Measurements from ENCODE around the gene SRXN1. TPM values are rescaled to one million over a fixed set of nuclear protein-coding genes. Genes with fewer than 3 reads are reported as not detected.

SRXN1 gene
- total RNA-seq, 4 donors from 2014 or later, result 36.9 to 57.1 (median 38.0) TPM

- 30% methylated on average over 5 to 6 of the region's 16 CpGs for WGBS, 2 donors (ENCODE audit: low coverage in 1 of 2)
- Histone ChIP-seq H3K27ac (no peak overlapping the region), H3K36me3 (no peaks in the 10 kb centered on the region), H3K4me1 (peaks cover 0 to 13% (median 0%) of the 10 kb centered on the region in 3 donors), H3K4me3 (no peak overlapping the region), H3K27me3 (peaks cover 97% of the 10 kb centered on the region), H3K9me3 (no peaks in the 10 kb centered on the region)
- TF ChIP-seq POLR2AphosphoS5 (IDR thresholded peaks at IDR 0.05) (no peak), CTCF (IDR thresholded peaks at IDR 0.05) (no peak), EP300 (IDR thresholded peaks at IDR 0.05) (no peak), POLR2A (IDR thresholded peaks at IDR 0.05) (no peak)
- no peak for ATAC-seq
Measured at GRCh38 chr20:662277-663192, 9.5 kb upstream of the SRXN1 start.

- Histone ChIP-seq H3K27ac (no peak overlapping the region), H3K27me3 (peaks cover 93% of the 10 kb centered on the region), H3K9me3 (no peaks in the 10 kb centered on the region), H3K4me1 (peaks cover 0 to 13% (median 0%) of the 10 kb centered on the region in 3 donors), H3K4me3 (no peak overlapping the region), H3K36me3 (no peaks in the 10 kb centered on the region)
- no peak for ATAC-seq
- TF ChIP-seq CTCF (IDR thresholded peaks at IDR 0.05) (no peak), POLR2A (IDR thresholded peaks at IDR 0.05) (no peak), EP300 (IDR thresholded peaks at IDR 0.05) (no peak), POLR2AphosphoS5 (IDR thresholded peaks at IDR 0.05) (no peak)
- 28 to 53% methylated on average over 7 of the region's 29 CpGs for WGBS, 2 donors (ENCODE audit: low coverage in 1 of 2)
Measured at GRCh38 chr20:661474-662270, 8.7 kb upstream of the SRXN1 start.

DNA sequence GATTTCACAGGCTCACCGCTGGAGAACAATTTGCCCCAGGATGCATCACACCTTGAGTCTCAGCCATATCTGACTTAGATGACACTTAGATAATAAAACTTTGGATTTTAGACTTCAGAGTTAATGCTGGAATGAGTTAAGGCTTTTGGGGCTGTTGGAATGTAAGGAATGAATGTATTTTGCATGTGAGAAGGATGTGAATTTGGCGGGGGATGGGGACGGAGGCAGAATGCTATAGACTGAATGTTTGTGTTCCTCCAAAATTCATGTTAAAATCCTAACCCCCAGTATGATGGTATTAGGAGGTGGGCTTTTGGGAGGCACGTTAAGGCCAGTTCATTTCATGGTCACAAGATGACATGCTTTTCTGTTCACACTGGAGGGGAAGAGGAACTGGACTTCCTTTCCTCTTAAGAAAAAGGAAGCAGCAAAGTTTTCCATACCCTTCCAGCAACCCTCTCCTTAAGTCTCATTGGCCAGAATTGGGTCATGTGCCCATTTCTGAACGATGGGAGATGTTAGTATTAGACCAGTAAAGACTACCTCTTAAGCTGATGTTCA is 5.8 kb upstream of the SRXN1 start:
- Histone ChIP-seq H3K27ac (no peak overlapping the region), H3K4me1 (peaks cover 1 to 21% (median 1%) of the 10 kb centered on the region in 3 donors), H3K4me3 (no peak overlapping the region), H3K9me3 (no peaks in the 10 kb centered on the region), H3K27me3 (peaks cover 65% of the 10 kb centered on the region), H3K36me3 (no peaks in the 10 kb centered on the region)
- WGBS, 2 donors (ENCODE audit: low coverage in 1 of 2), result 11 to 33% methylated on average over 4 to 5 of the region's 5 CpGs
- TF ChIP-seq CTCF (IDR thresholded peaks at IDR 0.05) (no peak), EP300 (IDR thresholded peaks at IDR 0.05) (no peak), POLR2A (IDR thresholded peaks at IDR 0.05) (no peak), POLR2AphosphoS5 (IDR thresholded peaks at IDR 0.05) (no peak)
- ATAC-seq, result no peak

GRCh38 chr20:658202-658601 is 5.2 kb upstream of the SRXN1 start:
- ATAC-seq, result no peak
- H3K4me3 ChIP-seq, result no peak overlapping the region
- no peaks in the 10 kb centered on the region for H3K9me3 ChIP-seq
- peaks cover 3 to 20% (median 3%) of the 10 kb centered on the region in 3 donors for H3K4me1 ChIP-seq
- WGBS, 2 donors (ENCODE audit: low coverage in 1 of 2), result 20 to 52% methylated on average over 1 to 2 of the region's 2 CpGs
- peaks cover 58% of the 10 kb centered on the region for H3K27me3 ChIP-seq
- H3K36me3 ChIP-seq, result no peaks in the 10 kb centered on the region
- no peak for TF ChIP-seq POLR2AphosphoS5 (IDR thresholded peaks at IDR 0.05)
- no peak for TF ChIP-seq POLR2A (IDR thresholded peaks at IDR 0.05)
- no peak for TF ChIP-seq EP300 (IDR thresholded peaks at IDR 0.05)
- no peak for TF ChIP-seq CTCF (IDR thresholded peaks at IDR 0.05)
- H3K27ac ChIP-seq, result no peak overlapping the region
